ENCODE results near the gene EGLN2.
A peak's percentile ranks its signal among the peaks of the same experiment; 100 is the strongest.

EGLN2 gene

DNA sequence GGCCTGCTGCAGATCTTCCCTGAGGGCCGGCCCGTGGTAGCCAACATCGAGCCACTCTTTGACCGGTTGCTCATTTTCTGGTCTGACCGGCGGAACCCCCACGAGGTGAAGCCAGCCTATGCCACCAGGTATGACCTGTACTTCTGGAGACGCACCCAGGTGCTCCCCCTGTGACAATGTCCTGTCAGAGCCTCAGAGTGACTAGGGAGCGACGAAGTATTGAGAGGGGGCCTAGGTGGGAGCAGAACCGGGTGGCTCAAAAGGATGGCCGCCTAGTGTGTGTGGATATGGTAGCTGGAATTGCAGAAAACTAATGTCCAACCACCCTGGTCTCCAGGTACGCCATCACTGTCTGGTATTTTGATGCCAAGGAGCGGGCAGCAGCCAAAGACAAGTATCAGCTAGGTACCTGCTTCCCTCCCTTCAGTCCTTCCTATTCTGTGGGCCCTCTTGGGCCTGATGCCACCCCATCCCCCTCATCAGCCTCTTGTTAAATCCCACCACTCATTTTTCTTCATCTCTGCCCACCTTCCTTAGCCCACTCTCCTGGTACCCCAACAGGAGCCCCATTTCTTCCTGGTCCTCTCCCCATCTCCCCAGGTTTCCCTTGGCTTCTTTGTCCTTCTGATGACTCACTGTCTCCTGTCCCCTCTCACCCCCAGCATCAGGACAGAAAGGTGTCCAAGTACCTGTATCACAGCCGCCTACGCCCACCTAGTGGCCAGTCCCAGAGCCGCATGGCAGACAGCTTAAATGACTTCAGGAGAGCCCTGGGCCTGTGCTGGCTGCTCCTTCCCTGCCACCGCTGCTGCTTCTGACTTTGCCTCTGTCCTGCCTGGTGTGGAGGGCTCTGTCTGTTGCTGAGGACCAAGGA lies 8.4 kb downstream of the EGLN2 start:
- DNase-seq (no peak), ATAC-seq (ENCODE audit: insufficient read depth, low read depth) (no peak)
- Histone ChIP-seq H3K27ac (ENCODE audit: low read length) (no peak overlapping the region), H2AFZ (ENCODE audit: low read depth, low read length) (no peak overlapping the region), H3K4me3 (ENCODE audit: low read depth in 1 of 2, low read length in 2 of 2) (no peak overlapping the region), H3K9ac (ENCODE audit: low read depth, low read length) (no peak overlapping the region), H3K4me1 (ENCODE audit: insufficient read depth, low read length) (peaks cover 27% of the 10 kb centered on the region), H3K4me2 (ENCODE audit: insufficient read depth, low read length) (no peak overlapping the region), H3K36me3 (ENCODE audit: insufficient read depth, low read length) (peaks cover 77% of the 10 kb centered on the region), H3K79me2 (ENCODE audit: insufficient read depth, low read length) (peaks cover 61% of the 10 kb centered on the region), H3K9me3 (ENCODE audit: insufficient read depth, low read length, severe bottlenecking) (no peaks in the 10 kb centered on the region), H3K27me3 (ENCODE audit: insufficient read depth, low read length, poor library complexity) (no peaks in the 10 kb centered on the region), H4K20me1 (ENCODE audit: insufficient read depth, low read length) (peaks cover 77% of the 10 kb centered on the region)
- TF ChIP-seq, protein P1, sequence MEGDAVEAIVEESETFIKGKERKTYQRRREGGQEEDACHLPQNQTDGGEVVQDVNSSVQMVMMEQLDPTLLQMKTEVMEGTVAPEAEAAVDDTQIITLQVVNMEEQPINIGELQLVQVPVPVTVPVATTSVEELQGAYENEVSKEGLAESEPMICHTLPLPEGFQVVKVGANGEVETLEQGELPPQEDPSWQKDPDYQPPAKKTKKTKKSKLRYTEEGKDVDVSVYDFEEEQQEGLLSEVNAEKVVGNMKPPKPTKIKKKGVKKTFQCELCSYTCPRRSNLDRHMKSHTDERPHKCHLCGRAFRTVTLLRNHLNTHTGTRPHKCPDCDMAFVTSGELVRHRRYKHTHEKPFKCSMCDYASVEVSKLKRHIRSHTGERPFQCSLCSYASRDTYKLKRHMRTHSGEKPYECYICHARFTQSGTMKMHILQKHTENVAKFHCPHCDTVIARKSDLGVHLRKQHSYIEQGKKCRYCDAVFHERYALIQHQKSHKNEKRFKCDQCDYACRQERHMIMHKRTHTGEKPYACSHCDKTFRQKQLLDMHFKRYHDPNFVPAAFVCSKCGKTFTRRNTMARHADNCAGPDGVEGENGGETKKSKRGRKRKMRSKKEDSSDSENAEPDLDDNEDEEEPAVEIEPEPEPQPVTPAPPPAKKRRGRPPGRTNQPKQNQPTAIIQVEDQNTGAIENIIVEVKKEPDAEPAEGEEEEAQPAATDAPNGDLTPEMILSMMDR (IDR thresholded peaks at IDR 0.05; ENCODE audit: borderline replicate concordance, extremely low read depth, low read length, poor library complexity, severe bottlenecking) = peak; percentile 52
- TF ChIP-seq EZH2 (IDR thresholded peaks at IDR 0.05; ENCODE audit: borderline replicate concordance, low read depth, low read length, severe bottlenecking) = no peak

DNA sequence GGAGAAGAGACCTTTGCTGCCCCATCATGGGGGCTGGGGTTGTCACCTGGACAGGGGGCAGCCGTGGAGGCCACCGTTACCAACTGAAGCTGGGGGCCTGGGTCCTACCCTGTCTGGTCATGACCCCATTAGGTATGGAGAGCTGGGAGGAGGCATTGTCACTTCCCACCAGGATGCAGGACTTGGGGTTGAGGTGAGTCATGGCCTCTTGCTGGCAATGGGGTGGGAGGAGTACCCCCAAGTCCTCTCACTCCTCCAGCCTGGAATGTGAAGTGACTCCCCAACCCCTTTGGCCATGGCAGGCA lies 9.0 kb downstream of the EGLN2 start:
- TF ChIP-seq, protein P1 (IDR thresholded peaks at IDR 0.05; ENCODE audit: borderline replicate concordance, extremely low read depth, low read length, poor library complexity, severe bottlenecking) = no peak
- no peak for TF ChIP-seq EZH2 (IDR thresholded peaks at IDR 0.05; ENCODE audit: borderline replicate concordance, low read depth, low read length, severe bottlenecking)
- ATAC-seq (ENCODE audit: insufficient read depth, low read depth) (no peak), DNase-seq (no peak)
- no peaks in the 10 kb centered on the region for H3K27me3 ChIP-seq (ENCODE audit: insufficient read depth, low read length, poor library complexity)
- peaks cover 71% of the 10 kb centered on the region for H3K36me3 ChIP-seq (ENCODE audit: insufficient read depth, low read length)
- H3K4me2 ChIP-seq (ENCODE audit: insufficient read depth, low read length) = no peak overlapping the region
- H3K9me3 ChIP-seq (ENCODE audit: insufficient read depth, low read length, severe bottlenecking) = no peaks in the 10 kb centered on the region
- peaks cover 21% of the 10 kb centered on the region for H3K4me1 ChIP-seq (ENCODE audit: insufficient read depth, low read length)
- H3K27ac ChIP-seq (ENCODE audit: low read length) = no peak overlapping the region
- H2AFZ ChIP-seq (ENCODE audit: low read depth, low read length) = no peak overlapping the region
- peaks cover 71% of the 10 kb centered on the region for H4K20me1 ChIP-seq (ENCODE audit: insufficient read depth, low read length)
- no peak overlapping the region for H3K4me3 ChIP-seq (ENCODE audit: low read depth in 1 of 2, low read length in 2 of 2)
- no peak overlapping the region for H3K9ac ChIP-seq (ENCODE audit: low read depth, low read length)
- H3K79me2 ChIP-seq (ENCODE audit: insufficient read depth, low read length) = peaks cover 55% of the 10 kb centered on the region

DNA sequence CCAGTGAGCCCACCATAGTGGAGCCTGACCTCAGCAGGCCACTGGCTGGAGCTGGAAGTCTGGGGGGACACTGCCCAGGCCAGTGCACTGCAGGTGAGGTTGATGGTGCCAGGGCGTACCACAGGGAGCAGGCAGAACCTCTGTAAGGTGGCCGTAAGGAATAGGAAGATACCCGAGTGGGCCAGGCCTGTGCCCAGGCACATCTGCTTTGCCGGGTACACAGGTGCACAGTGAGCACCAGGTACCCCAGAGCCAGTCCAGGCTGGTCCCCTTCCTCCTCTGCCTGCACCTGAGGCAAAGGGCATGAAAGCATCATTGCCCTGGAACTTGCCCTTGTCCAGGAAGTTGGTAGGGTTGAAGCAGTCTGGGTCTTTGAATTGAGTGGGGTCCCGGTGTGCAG lies 9.5 kb downstream of the EGLN2 start:
- TF ChIP-seq, protein P1 (IDR thresholded peaks at IDR 0.05; ENCODE audit: borderline replicate concordance, extremely low read depth, low read length, poor library complexity, severe bottlenecking) = no peak
- no peak for TF ChIP-seq EZH2 (IDR thresholded peaks at IDR 0.05; ENCODE audit: borderline replicate concordance, low read depth, low read length, severe bottlenecking)
- H4K20me1 ChIP-seq (ENCODE audit: insufficient read depth, low read length) = peaks cover 66% of the 10 kb centered on the region

More for the DNA sequence above, 9.5 kb downstream of the EGLN2 start:
- H3K27me3 ChIP-seq (ENCODE audit: insufficient read depth, low read length, poor library complexity) = no peaks in the 10 kb centered on the region
- no peak overlapping the region for H3K27ac ChIP-seq (ENCODE audit: low read length)
- DNase-seq (no peak), ATAC-seq (ENCODE audit: insufficient read depth, low read depth) (no peak)
- no peak overlapping the region for H2AFZ ChIP-seq (ENCODE audit: low read depth, low read length)
- no peak overlapping the region for H3K4me2 ChIP-seq (ENCODE audit: insufficient read depth, low read length)
- H3K79me2 ChIP-seq (ENCODE audit: insufficient read depth, low read length) = peaks cover 50% of the 10 kb centered on the region
- no peak overlapping the region for H3K4me3 ChIP-seq (ENCODE audit: low read depth in 1 of 2, low read length in 2 of 2)
- H3K36me3 ChIP-seq (ENCODE audit: insufficient read depth, low read length) = peaks cover 66% of the 10 kb centered on the region
- H3K4me1 ChIP-seq (ENCODE audit: insufficient read depth, low read length) = peaks cover 16% of the 10 kb centered on the region
- no peak overlapping the region for H3K9ac ChIP-seq (ENCODE audit: low read depth, low read length)
- H3K9me3 ChIP-seq (ENCODE audit: insufficient read depth, low read length, severe bottlenecking) = no peaks in the 10 kb centered on the region
